Activated CD8-positive, alpha-beta memory T cell treated with anti-CD3 and anti-CD28 coated beads, Interleukin-2, amount 50 U/mL, for 48 hours (primary cell): ENCODE measurements around the gene TNPO3.

Experiments
- DNase-seq: peaks from one replicate; pipeline ENCODE4 v3.0.0-alpha.2; 2020

Gene TNPO3

GRCh38 chr7:128904381-128905197 is 150.3 kb downstream of the TNPO3 start:
- DNase-seq: no peak
